ENCODE data around the gene REPIN1.

REPIN1 gene

GRCh38 chr7:150379441-150380379 lies 11.1 kb downstream of the REPIN1 start:
- Histone ChIP-seq H3K27ac (no peak overlapping the region), H3K9ac (ENCODE audit: insufficient read length) (peak overlapping the region; percentile 83), H3K36me3 (ENCODE audit: insufficient read depth, low read length) (no peaks in the 10 kb centered on the region), H3K9me3 (ENCODE audit: low read depth, low read length) (no peaks in the 10 kb centered on the region), H3K4me3 (peak overlapping the region; percentile 96)
- no peak for DNase-seq (ENCODE audit: low read depth, low spot score)
- TF ChIP-seq POLR2AphosphoS5 (IDR thresholded peaks at IDR 0.05; ENCODE audit: borderline replicate concordance, low read depth, low read length) (no peak), EZH2 (IDR thresholded peaks at IDR 0.05) (no peak), FOXP2 (optimal IDR thresholded peaks at IDR 0.05; ENCODE audit: control extremely low read depth, extremely low read length, insufficient read depth) (no peak)

- H3K27ac ChIP-seq, result no peak overlapping the region
- no peaks in the 10 kb centered on the region for H3K36me3 ChIP-seq (ENCODE audit: insufficient read depth, low read length)
- no peaks in the 10 kb centered on the region for H3K9me3 ChIP-seq (ENCODE audit: low read depth, low read length)
- TF ChIP-seq EZH2 (IDR thresholded peaks at IDR 0.05) (no peak), POLR2AphosphoS5 (IDR thresholded peaks at IDR 0.05; ENCODE audit: borderline replicate concordance, low read depth, low read length) (no peak), FOXP2 (optimal IDR thresholded peaks at IDR 0.05; ENCODE audit: control extremely low read depth, extremely low read length, insufficient read depth) (no peak)
- H3K4me3 ChIP-seq, result peak overlapping the region; percentile 96
- H3K9ac ChIP-seq (ENCODE audit: insufficient read length), result no peak overlapping the region
- no peak for DNase-seq (ENCODE audit: low read depth, low spot score)
Measured at GRCh38 chr7:150380463-150380862, 11.8 kb downstream of the REPIN1 start.

GRCh38 chr7:150381096-150381495 lies 12.5 kb downstream of the REPIN1 start:
- Histone ChIP-seq H3K9me3 (ENCODE audit: low read depth, low read length) (no peaks in the 10 kb centered on the region), H3K4me3 (no peak overlapping the region), H3K9ac (ENCODE audit: insufficient read length) (no peak overlapping the region), H3K27ac (no peak overlapping the region), H3K36me3 (ENCODE audit: insufficient read depth, low read length) (no peaks in the 10 kb centered on the region)
- no peak for DNase-seq (ENCODE audit: low read depth, low spot score)
- TF ChIP-seq POLR2AphosphoS5 (IDR thresholded peaks at IDR 0.05; ENCODE audit: borderline replicate concordance, low read depth, low read length) (no peak), FOXP2 (optimal IDR thresholded peaks at IDR 0.05; ENCODE audit: control extremely low read depth, extremely low read length, insufficient read depth) (no peak), EZH2 (IDR thresholded peaks at IDR 0.05) (no peak)

- TF ChIP-seq POLR2AphosphoS5 (IDR thresholded peaks at IDR 0.05; ENCODE audit: borderline replicate concordance, low read depth, low read length), result no peak
- TF ChIP-seq FOXP2 (optimal IDR thresholded peaks at IDR 0.05; ENCODE audit: control extremely low read depth, extremely low read length, insufficient read depth), result no peak
- no peak for TF ChIP-seq EZH2 (IDR thresholded peaks at IDR 0.05)
- Histone ChIP-seq H3K4me3 (no peak overlapping the region), H3K36me3 (ENCODE audit: insufficient read depth, low read length) (no peaks in the 10 kb centered on the region), H3K9me3 (ENCODE audit: low read depth, low read length) (no peaks in the 10 kb centered on the region), H3K9ac (ENCODE audit: insufficient read length) (no peak overlapping the region), H3K27ac (no peak overlapping the region)
- no peak for DNase-seq (ENCODE audit: low read depth, low spot score)
Measured at GRCh38 chr7:150381785-150382122, 13.1 kb downstream of the REPIN1 start.

- Histone ChIP-seq H3K36me3 (ENCODE audit: insufficient read depth, low read length) (no peaks in the 10 kb centered on the region), H3K27ac (no peak overlapping the region), H3K9ac (ENCODE audit: insufficient read length) (no peak overlapping the region), H3K9me3 (ENCODE audit: low read depth, low read length) (no peaks in the 10 kb centered on the region), H3K4me3 (no peak overlapping the region)
- no peak for DNase-seq (ENCODE audit: low read depth, low spot score)
- TF ChIP-seq FOXP2 (optimal IDR thresholded peaks at IDR 0.05; ENCODE audit: control extremely low read depth, extremely low read length, insufficient read depth) (no peak), POLR2AphosphoS5 (IDR thresholded peaks at IDR 0.05; ENCODE audit: borderline replicate concordance, low read depth, low read length) (no peak), EZH2 (IDR thresholded peaks at IDR 0.05) (no peak)
Measured at GRCh38 chr7:150382123-150382843, 13.7 kb downstream of the REPIN1 start.

- Histone ChIP-seq H3K9ac (ENCODE audit: insufficient read length) (no peak overlapping the region), H3K36me3 (ENCODE audit: insufficient read depth, low read length) (no peaks in the 10 kb centered on the region), H3K9me3 (ENCODE audit: low read depth, low read length) (no peaks in the 10 kb centered on the region), H3K4me3 (no peak overlapping the region), H3K27ac (no peak overlapping the region)
- no peak for TF ChIP-seq FOXP2 (optimal IDR thresholded peaks at IDR 0.05; ENCODE audit: control extremely low read depth, extremely low read length, insufficient read depth)
- TF ChIP-seq POLR2AphosphoS5 (IDR thresholded peaks at IDR 0.05; ENCODE audit: borderline replicate concordance, low read depth, low read length), result no peak
- no peak for TF ChIP-seq EZH2 (IDR thresholded peaks at IDR 0.05)
- no peak for DNase-seq (ENCODE audit: low read depth, low spot score)
Measured at GRCh38 chr7:150382844-150383225, 14.2 kb downstream of the REPIN1 start.

- TF ChIP-seq EZH2 (IDR thresholded peaks at IDR 0.05), result no peak
- TF ChIP-seq POLR2AphosphoS5 (IDR thresholded peaks at IDR 0.05; ENCODE audit: borderline replicate concordance, low read depth, low read length), result no peak
- TF ChIP-seq FOXP2 (optimal IDR thresholded peaks at IDR 0.05; ENCODE audit: control extremely low read depth, extremely low read length, insufficient read depth), result no peak
- no peaks in the 10 kb centered on the region for H3K9me3 ChIP-seq (ENCODE audit: low read depth, low read length)
- no peak overlapping the region for H3K27ac ChIP-seq
- DNase-seq (ENCODE audit: low read depth, low spot score), result no peak
- no peak overlapping the region for H3K9ac ChIP-seq (ENCODE audit: insufficient read length)
- H3K36me3 ChIP-seq (ENCODE audit: insufficient read depth, low read length), result no peaks in the 10 kb centered on the region
- no peak overlapping the region for H3K4me3 ChIP-seq
Measured at GRCh38 chr7:150383710-150384397, 15.2 kb downstream of the REPIN1 start.

Data from SK-N-MC (cell line).